ENCODE measurements around the gene VKORC1L1. TPM values are rescaled to one million over a fixed set of nuclear protein-coding genes. Genes with fewer than 3 reads are reported as not detected.
"Not testable (repeated sequence)": the region's sequence is repeated elsewhere in the genome, so short reads cannot be mapped to it uniquely, and the experiment has no call there.

VKORC1L1 gene
- total and polyA plus RNA-seq, 7 donors, result 3.9 to 20.3 (median 15.1) TPM

- Histone ChIP-seq H3K9me3 (no peaks in the 10 kb centered on the region), H3K27me3 (no peaks in the 10 kb centered on the region), H3K4me1 (no peaks in the 10 kb centered on the region), H3K27ac (no peak overlapping the region), H3K4me3 (no peak overlapping the region), H3K36me3 (peaks cover 0 to 10% (median 0%) of the 10 kb centered on the region in 4 donors)
- DNase-seq, result no peak
- 85 to 86% methylated on average over 1 of the region's 1 CpG for WGBS, 2 donors
- intact Hi-C loops (cut with DNase I), result no loop called here
- no peak for TF ChIP-seq POLR2A (IDR thresholded peaks at IDR 0.05)
Measured at GRCh38 chr7:65892835-65893234, 20.0 kb downstream of the VKORC1L1 start.

GRCh38 chr7:65896279-65896870 lies 23.5 kb downstream of the VKORC1L1 start:
- WGBS, 2 donors, result 93 to 95% methylated on average over 4 of the region's 4 CpGs
- TF ChIP-seq POLR2AphosphoS5 (IDR thresholded peaks at IDR 0.05), result no peak
- TF ChIP-seq POLR2A (IDR thresholded peaks at IDR 0.05), result no peak
- no peak for TF ChIP-seq CTCF (IDR thresholded peaks at IDR 0.05)
- TF ChIP-seq EP300 (IDR thresholded peaks at IDR 0.05), result no peak
- H3K27me3 ChIP-seq, result no peaks in the 10 kb centered on the region

DNA sequence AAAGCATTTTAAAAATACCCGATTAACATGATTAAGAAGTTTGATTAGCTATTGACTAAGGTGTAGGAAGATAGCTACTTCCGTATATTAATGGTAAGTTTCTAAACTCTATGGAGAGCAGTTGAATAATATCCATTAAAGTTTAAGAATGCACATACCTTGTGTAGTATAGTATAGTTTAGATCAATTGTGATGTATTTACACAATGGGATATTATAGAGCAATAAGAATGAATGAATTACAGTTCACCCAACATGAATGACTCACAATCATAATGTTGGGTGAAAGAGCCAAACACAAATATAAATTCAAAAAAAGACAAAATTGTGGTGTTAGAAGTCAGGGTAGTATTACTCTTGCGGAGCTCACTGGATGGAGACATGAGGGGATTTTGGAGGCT lies 24.4 kb downstream of the VKORC1L1 start:
- intact Hi-C loops (cut with DNase I); H3K4me3 ChIP-seq; H3K27ac ChIP-seq; H3K36me3 ChIP-seq; DNase-seq; H3K27me3 ChIP-seq; H3K4me1 ChIP-seq; H3K9me3 ChIP-seq: not testable (repeated sequence)
- 82 to 91% methylated on average over 3 of the region's 3 CpGs for WGBS, 2 donors

More at GRCh38 chr7:65896279-65896870, 23.5 kb downstream of the VKORC1L1 start:
- Histone ChIP-seq H3K27ac (no peak overlapping the region), H3K36me3 (no peaks in the 10 kb centered on the region), H3K4me3 (no peak overlapping the region), H3K9me3 (no peaks in the 10 kb centered on the region), H3K4me1 (no peaks in the 10 kb centered on the region)
- DNase-seq, result no peak
- intact Hi-C loops (cut with DNase I), result no loop called here

- H3K27ac ChIP-seq; H3K4me1 ChIP-seq; H3K4me3 ChIP-seq; H3K9me3 ChIP-seq; H3K36me3 ChIP-seq; H3K27me3 ChIP-seq; intact Hi-C loops (cut with DNase I); DNase-seq: not testable (repeated sequence)
- WGBS, 2 donors, result 96% methylated on average over 2 of the region's 2 CpGs
Measured at GRCh38 chr7:65898677-65899447, 26.0 kb downstream of the VKORC1L1 start.

DNA sequence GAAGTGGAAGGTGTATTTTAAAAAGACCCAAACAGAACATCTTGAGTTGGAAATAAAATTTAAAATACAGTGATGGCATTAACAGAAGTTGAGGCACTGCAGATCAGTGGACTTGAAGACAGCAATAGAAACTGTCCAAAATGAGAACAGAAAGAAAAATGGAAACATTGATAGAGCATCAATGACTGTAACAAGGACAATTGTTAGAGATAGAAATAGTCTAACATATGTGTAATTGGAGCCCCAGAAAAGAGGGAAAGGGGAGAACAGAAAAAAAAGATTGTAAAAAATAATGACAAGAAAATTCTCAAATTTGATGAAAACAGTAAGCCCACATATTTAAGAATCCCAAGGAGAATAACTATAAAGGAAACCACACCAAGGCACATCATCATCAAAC lies 29.4 kb downstream of the VKORC1L1 start:
- Histone ChIP-seq H3K36me3 (no peaks in the 10 kb centered on the region), H3K9me3 (no peaks in the 10 kb centered on the region), H3K27ac (no peak overlapping the region), H3K27me3 (no peaks in the 10 kb centered on the region), H3K4me1 (no peaks in the 10 kb centered on the region), H3K4me3 (no peak overlapping the region)
- no peak for DNase-seq
- no peak for TF ChIP-seq POLR2AphosphoS5 (IDR thresholded peaks at IDR 0.05)
- TF ChIP-seq EP300 (IDR thresholded peaks at IDR 0.05), result no peak
- no peak for TF ChIP-seq CTCF (IDR thresholded peaks at IDR 0.05)
- no peak for TF ChIP-seq POLR2A (IDR thresholded peaks at IDR 0.05)
- intact Hi-C loops (cut with DNase I), result no loop called here

- WGBS, 2 donors, result 55 to 84% methylated on average over 6 of the region's 6 CpGs
- H3K4me1 ChIP-seq, result peaks cover 0 to 5% (median 0%) of the 10 kb centered on the region in 4 donors
- intact Hi-C loops (cut with DNase I), result no loop called here
- H3K27ac ChIP-seq, result no peak overlapping the region
- no peak overlapping the region for H3K4me3 ChIP-seq
- H3K36me3 ChIP-seq, result no peaks in the 10 kb centered on the region
- TF ChIP-seq POLR2AphosphoS5 (IDR thresholded peaks at IDR 0.05), result no peak
- TF ChIP-seq POLR2A (IDR thresholded peaks at IDR 0.05), result no peak
- TF ChIP-seq EP300 (IDR thresholded peaks at IDR 0.05), result no peak
- TF ChIP-seq CTCF (IDR thresholded peaks at IDR 0.05), result no peak
- H3K27me3 ChIP-seq, result no peaks in the 10 kb centered on the region
- no peak for DNase-seq
- no peaks in the 10 kb centered on the region for H3K9me3 ChIP-seq
Measured at GRCh38 chr7:65907501-65908198, 34.8 kb downstream of the VKORC1L1 start.

Data from sigmoid colon (tissue), 7 donors.